Ishikawa (cell line): ENCODE data around the gene TLX2.

Source experiments
- EP300 ChIP-seq: IDR thresholded peaks from 2 replicates; pipeline ENCODE4 v1.6.1; 2012; ENCODE audit warnings: borderline replicate concordance
- RAD21 ChIP-seq: IDR thresholded peaks from 2 replicates; pipeline ENCODE4 v1.6.1; 2012; ENCODE audit warnings: low read depth
- TEAD4 ChIP-seq: IDR thresholded peaks from 2 replicates; pipeline ENCODE4 v1.6.1; 2012
- TF ChIP-seq, protein P1 (sequence below): IDR thresholded peaks from 2 replicates; pipeline ENCODE4 v1.6.1; 2012; ENCODE audit warnings: low read depth, mild to moderate bottlenecking

DNA sequence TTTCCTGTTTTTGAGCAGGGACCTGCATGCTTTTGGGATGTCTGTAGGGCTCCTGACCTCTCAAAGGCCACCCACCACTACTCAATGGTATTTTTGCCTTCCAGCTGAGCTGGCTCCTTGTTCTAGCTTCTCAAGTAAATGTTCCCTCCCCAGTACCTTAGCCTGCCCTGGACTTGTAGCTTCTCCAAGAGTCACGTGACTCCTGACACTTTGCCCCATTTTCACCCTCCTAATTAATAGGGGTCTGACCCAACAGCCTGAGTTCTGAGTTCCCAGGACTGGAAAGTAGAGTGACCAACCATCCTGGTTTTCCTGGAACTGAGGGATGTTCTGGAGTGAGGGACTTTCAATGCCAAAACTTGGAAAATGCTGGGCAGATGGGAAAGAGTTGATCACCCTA, 18.8 kb upstream of the TLX2 start:
- TF ChIP-seq RAD21 (no peak), EP300 (no peak), TEAD4 (no peak)
- TF ChIP-seq, protein P1, sequence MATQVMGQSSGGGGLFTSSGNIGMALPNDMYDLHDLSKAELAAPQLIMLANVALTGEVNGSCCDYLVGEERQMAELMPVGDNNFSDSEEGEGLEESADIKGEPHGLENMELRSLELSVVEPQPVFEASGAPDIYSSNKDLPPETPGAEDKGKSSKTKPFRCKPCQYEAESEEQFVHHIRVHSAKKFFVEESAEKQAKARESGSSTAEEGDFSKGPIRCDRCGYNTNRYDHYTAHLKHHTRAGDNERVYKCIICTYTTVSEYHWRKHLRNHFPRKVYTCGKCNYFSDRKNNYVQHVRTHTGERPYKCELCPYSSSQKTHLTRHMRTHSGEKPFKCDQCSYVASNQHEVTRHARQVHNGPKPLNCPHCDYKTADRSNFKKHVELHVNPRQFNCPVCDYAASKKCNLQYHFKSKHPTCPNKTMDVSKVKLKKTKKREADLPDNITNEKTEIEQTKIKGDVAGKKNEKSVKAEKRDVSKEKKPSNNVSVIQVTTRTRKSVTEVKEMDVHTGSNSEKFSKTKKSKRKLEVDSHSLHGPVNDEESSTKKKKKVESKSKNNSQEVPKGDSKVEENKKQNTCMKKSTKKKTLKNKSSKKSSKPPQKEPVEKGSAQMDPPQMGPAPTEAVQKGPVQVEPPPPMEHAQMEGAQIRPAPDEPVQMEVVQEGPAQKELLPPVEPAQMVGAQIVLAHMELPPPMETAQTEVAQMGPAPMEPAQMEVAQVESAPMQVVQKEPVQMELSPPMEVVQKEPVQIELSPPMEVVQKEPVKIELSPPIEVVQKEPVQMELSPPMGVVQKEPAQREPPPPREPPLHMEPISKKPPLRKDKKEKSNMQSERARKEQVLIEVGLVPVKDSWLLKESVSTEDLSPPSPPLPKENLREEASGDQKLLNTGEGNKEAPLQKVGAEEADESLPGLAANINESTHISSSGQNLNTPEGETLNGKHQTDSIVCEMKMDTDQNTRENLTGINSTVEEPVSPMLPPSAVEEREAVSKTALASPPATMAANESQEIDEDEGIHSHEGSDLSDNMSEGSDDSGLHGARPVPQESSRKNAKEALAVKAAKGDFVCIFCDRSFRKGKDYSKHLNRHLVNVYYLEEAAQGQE, result no peak
